ENCODE measurements around the gene PRC1.
A peak's percentile ranks its signal among the peaks of the same experiment; 100 is the strongest.
"Not testable (repeated sequence)": the region's sequence is repeated elsewhere in the genome, so short reads cannot be mapped to it uniquely, and the experiment has no call there.

PRC1 gene

GRCh38 chr15:90931828-90932659 is 62.3 kb downstream of the PRC1 start, which contains the start of gene HDDC3:
Gene HDDC3, minus strand, starts transcription at chr15:90932549. Its CDS starts 9 bp downstream, at chr15:90932540.
- peak; percentile 37 to 82 for DNase-seq

- DNase-seq: no peak
Measured at GRCh38 chr15:90931575-90931827, 62.8 kb downstream of the PRC1 start.

- DNase-seq: no peak
Measured at GRCh38 chr15:90930861-90931574, 63.3 kb downstream of the PRC1 start.

- no peak for DNase-seq
Measured at GRCh38 chr15:90929246-90930019, 64.9 kb downstream of the PRC1 start.

- not testable (repeated sequence) for DNase-seq
Measured at GRCh38 chr15:90928106-90928505, 66.2 kb downstream of the PRC1 start.

- DNase-seq: not testable (repeated sequence)
Measured at GRCh38 chr15:90926766-90927165, 67.6 kb downstream of the PRC1 start.

- no peak for DNase-seq
Measured at GRCh38 chr15:90924375-90924774, 70.0 kb downstream of the PRC1 start.

- not testable (repeated sequence) for DNase-seq
Measured at GRCh38 chr15:90922712-90923322, 71.5 kb downstream of the PRC1 start.

GRCh38 chr15:90921887-90922286 is 72.4 kb downstream of the PRC1 start:
- no peak for DNase-seq

- no peak for DNase-seq
Measured at GRCh38 chr15:90918835-90919234, 75.5 kb downstream of the PRC1 start.

GRCh38 chr15:90918034-90918788 is 76.1 kb downstream of the PRC1 start:
- no peak for DNase-seq

GRCh38 chr15:90917569-90917968 is 76.8 kb downstream of the PRC1 start:
- no peak for DNase-seq

GRCh38 chr15:90916461-90916860 is 77.9 kb downstream of the PRC1 start:
- DNase-seq: no peak

Measured in NCI-H446 (cell line).